Activated T-helper 2 cell treated with anti-CD3 and anti-CD28 coated beads, Interferon-gamma antibody, Interleukin-2, Interleukin-4, amounts not matched to agents 10 μg/mL and 5 μg/mL and 100 μg/mL, durations not matched to agents 14 hours and 24 hours and 36 hours (primary cell): ENCODE data around the gene ELFN1. TPM values are rescaled to one million over a fixed set of nuclear protein-coding genes. Genes with fewer than 3 reads are reported as not detected.

Experiments
- DNase-seq: peaks from one replicate; pipeline ENCODE4 v3.0.0; 2021; ENCODE audit warnings: low spot score
- H3K27ac Mint-ChIP-seq: one replicate; pipeline ENCODE4 v1.8.0; 2021; ENCODE audit warnings: mixed read lengths
- H3K27me3 Mint-ChIP-seq: one replicate; pipeline ENCODE4 v1.8.0; 2021; ENCODE audit warnings: low read depth, mixed read lengths
- H3K36me3 Mint-ChIP-seq: one replicate; pipeline ENCODE4 v1.8.0; 2021; ENCODE audit warnings: low read depth, mixed read lengths
- H3K4me1 Mint-ChIP-seq: one replicate; pipeline ENCODE4 v1.8.0; 2021; ENCODE audit warnings: low read depth, mixed read lengths
- H3K4me3 Mint-ChIP-seq: one replicate; pipeline ENCODE4 v1.8.0; 2021; ENCODE audit warnings: low read depth, mild to moderate bottlenecking, moderate library complexity, mixed read lengths
- H3K9me3 Mint-ChIP-seq: one replicate; pipeline ENCODE4 v1.8.0; 2021; ENCODE audit warnings: mixed read lengths
- intact Hi-C: fragments of 100-400 bp; cut with micrococcal nuclease; formaldehyde crosslinking; loops from one replicate; pipeline ENCODE4 v1.15.1; 2023
- total RNA-seq: library from RNA; stranded (reverse); gene quantifications from 2 replicates; pipeline ENCODE4 v1.2.3, GENCODE V29; 2022

ELFN1 gene
- total RNA-seq, 1 donor from 2014 or later: not detected

- peaks cover 2% of the 10 kb centered on the region for H3K27me3 Mint-ChIP-seq
- H3K27ac Mint-ChIP-seq: no peak overlapping the region
- H3K4me1 Mint-ChIP-seq: no peaks in the 10 kb centered on the region
- intact Hi-C loops: no loop called here
- no peak for DNase-seq
- no peak overlapping the region for H3K4me3 Mint-ChIP-seq
- no peaks in the 10 kb centered on the region for H3K9me3 Mint-ChIP-seq
- no peaks in the 10 kb centered on the region for H3K36me3 Mint-ChIP-seq
These were observed 23.7 kb upstream of the ELFN1 start for GRCh38 chr7:1646391-1646790.

DNA sequence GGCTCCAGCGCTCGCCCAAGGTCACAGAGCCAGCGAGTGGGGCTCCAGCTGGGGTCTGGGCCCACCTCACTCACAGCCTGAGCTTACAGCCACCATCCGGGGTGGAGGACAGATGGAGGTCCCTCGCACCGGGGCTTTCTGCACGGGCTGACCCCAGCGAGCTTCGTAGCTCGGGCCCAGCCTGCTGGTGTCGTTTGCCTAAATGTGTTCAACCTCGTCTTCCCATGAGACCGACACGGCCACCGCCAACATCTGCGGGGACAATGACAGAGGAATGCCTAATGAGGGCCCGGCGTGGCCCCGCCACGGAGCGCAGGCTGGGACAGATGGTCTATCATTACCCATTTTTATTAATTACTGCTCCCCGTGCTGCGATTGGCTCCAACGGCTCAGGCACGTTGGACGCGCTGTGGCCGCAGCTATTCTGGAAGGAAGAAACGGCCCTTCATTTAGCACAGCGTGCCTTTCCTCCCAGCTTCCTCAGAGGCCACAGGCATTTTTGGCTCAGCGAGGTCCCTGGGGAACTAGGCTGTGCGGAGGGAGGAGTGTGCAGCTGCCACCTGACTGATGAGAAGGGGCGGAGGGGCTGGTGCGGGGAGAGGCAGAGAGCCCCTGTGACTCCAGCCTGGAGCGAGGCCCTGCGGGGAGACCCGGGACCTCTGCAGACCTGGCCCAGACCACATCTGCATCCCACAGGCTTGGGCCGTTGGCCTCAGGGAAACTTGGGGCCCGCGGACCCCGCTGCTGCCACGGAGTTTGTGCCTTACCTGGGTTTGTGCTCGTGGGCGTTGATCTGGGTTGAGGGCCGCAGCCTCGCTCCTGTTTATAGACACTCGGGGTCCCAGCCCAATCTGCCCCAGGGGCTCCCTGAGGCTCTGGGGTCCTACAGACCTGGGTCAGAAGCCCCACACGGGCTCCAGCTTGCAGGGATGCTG lies 22.9 kb upstream of the ELFN1 start:
- no peaks in the 10 kb centered on the region for H3K36me3 Mint-ChIP-seq
- peaks cover 2% of the 10 kb centered on the region for H3K27me3 Mint-ChIP-seq
- no peak overlapping the region for H3K4me3 Mint-ChIP-seq
- intact Hi-C loops: no loop called here
- H3K9me3 Mint-ChIP-seq: no peaks in the 10 kb centered on the region
- H3K4me1 Mint-ChIP-seq: no peaks in the 10 kb centered on the region
- no peak for DNase-seq
- H3K27ac Mint-ChIP-seq: no peak overlapping the region

DNA sequence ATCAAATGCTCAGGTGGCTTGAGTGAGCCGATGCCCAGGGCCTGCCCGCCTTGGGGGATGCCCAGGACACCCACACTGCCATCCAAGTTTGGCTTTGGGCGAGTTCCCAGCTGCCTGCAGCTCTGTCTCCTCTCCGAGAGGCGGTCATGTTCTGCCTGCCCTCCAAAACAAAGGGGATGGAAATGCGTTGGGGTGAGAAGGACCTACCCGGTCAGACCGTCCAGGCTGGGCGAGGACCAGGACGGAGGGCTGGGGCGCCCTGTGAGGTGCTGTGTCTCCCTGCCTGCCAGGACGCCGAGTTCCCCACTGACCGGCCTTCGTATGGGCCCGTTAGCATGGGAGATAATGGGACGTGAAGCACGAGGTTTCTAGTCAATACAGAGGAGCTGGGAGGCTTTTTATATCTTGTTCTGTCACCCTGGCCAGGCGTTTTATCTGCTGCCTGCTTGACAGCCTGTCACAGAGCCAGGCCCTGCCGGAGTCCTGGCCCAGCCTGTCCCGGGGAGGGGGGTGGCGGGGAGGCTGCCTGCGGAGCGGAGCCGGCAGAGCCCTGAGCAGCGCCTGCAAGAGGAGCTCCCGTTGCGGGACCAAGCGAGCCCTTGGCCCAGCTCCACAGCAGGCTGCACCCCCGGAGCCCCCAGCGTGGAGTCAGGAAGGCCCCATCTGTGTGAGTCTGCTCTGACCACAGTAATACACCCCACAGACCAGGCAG lies 22.0 kb upstream of the ELFN1 start:
- H3K4me3 Mint-ChIP-seq: no peak overlapping the region
- no peak overlapping the region for H3K27ac Mint-ChIP-seq
- H3K36me3 Mint-ChIP-seq: no peaks in the 10 kb centered on the region
- H3K9me3 Mint-ChIP-seq: no peaks in the 10 kb centered on the region
- H3K4me1 Mint-ChIP-seq: no peaks in the 10 kb centered on the region
- peaks cover 1% of the 10 kb centered on the region for H3K27me3 Mint-ChIP-seq
- DNase-seq: no peak
- intact Hi-C loops: no loop called here

GRCh38 chr7:1649751-1650326 lies 20.2 kb upstream of the ELFN1 start:
- DNase-seq: no peak
- no peaks in the 10 kb centered on the region for H3K4me1 Mint-ChIP-seq
- H3K27ac Mint-ChIP-seq: no peak overlapping the region
- no peaks in the 10 kb centered on the region for H3K27me3 Mint-ChIP-seq
- intact Hi-C loops: no loop called here
- H3K4me3 Mint-ChIP-seq: no peak overlapping the region
- H3K36me3 Mint-ChIP-seq: no peaks in the 10 kb centered on the region
- no peaks in the 10 kb centered on the region for H3K9me3 Mint-ChIP-seq

GRCh38 chr7:1650363-1651030 lies 19.6 kb upstream of the ELFN1 start:
- H3K27me3 Mint-ChIP-seq: no peaks in the 10 kb centered on the region
- DNase-seq: no peak
- no peaks in the 10 kb centered on the region for H3K9me3 Mint-ChIP-seq
- H3K27ac Mint-ChIP-seq: no peak overlapping the region
- no peaks in the 10 kb centered on the region for H3K4me1 Mint-ChIP-seq
- H3K36me3 Mint-ChIP-seq: no peaks in the 10 kb centered on the region
- no peak overlapping the region for H3K4me3 Mint-ChIP-seq
- intact Hi-C loops: no loop called here

DNA sequence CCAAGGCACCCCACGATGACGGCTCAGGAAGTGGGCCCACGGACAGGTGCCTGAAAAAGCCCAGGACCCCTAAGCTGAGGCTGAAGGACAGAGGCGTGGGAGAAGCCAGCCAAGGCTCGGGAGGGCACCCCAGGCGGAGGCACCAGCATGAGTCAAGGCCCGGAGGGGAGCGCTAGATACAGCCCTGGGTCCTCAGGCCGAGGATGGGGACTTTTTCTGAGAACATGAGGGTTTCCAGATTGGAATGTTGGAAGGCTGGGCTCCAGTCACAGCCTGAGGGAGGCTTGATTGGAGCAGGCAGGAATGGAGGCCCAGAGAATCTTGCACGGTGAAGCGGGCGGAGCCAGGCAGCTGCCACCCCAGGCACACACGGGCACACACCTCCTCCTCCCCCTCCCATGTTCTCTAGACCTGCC lies 19.0 kb upstream of the ELFN1 start:
- H3K36me3 Mint-ChIP-seq: no peaks in the 10 kb centered on the region
- no peak for DNase-seq
- no peaks in the 10 kb centered on the region for H3K9me3 Mint-ChIP-seq
- intact Hi-C loops: no loop called here
- no peak overlapping the region for H3K27ac Mint-ChIP-seq
- no peaks in the 10 kb centered on the region for H3K27me3 Mint-ChIP-seq
- no peak overlapping the region for H3K4me3 Mint-ChIP-seq
- H3K4me1 Mint-ChIP-seq: no peaks in the 10 kb centered on the region

- H3K27me3 Mint-ChIP-seq: peaks cover under 1% of the 10 kb centered on the region
- H3K4me3 Mint-ChIP-seq: no peak overlapping the region
- H3K36me3 Mint-ChIP-seq: no peaks in the 10 kb centered on the region
- H3K4me1 Mint-ChIP-seq: no peaks in the 10 kb centered on the region
- no peaks in the 10 kb centered on the region for H3K9me3 Mint-ChIP-seq
- DNase-seq: no peak
- intact Hi-C loops: no loop called here
- H3K27ac Mint-ChIP-seq: no peak overlapping the region
These were observed 18.2 kb upstream of the ELFN1 start for GRCh38 chr7:1651891-1652290.

DNA sequence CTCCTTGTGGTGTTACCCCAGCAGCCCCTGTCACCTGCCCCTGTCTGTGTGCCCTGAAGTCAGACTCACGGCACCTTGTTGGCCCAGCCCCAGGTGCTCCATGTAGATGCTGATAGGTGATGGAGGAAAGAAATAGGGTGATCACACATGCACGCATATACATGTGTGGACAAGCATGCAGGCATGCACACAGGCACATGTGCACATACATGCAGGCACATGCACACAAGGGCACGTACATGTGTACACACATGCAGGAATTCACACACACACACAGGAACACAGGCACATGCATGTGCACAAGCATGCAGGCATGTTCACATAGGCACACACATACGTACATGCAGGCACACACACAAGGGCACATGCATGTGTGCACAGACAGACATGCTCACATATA lies 16.6 kb upstream of the ELFN1 start:
- Mint-ChIP-seq H3K4me1 (no peaks in the 10 kb centered on the region), H3K27me3 (peaks cover 8% of the 10 kb centered on the region), H3K36me3 (no peaks in the 10 kb centered on the region), H3K27ac (no peak overlapping the region), H3K9me3 (no peaks in the 10 kb centered on the region), H3K4me3 (no peak overlapping the region)
- DNase-seq: no peak
- intact Hi-C loops: no loop called here

DNA sequence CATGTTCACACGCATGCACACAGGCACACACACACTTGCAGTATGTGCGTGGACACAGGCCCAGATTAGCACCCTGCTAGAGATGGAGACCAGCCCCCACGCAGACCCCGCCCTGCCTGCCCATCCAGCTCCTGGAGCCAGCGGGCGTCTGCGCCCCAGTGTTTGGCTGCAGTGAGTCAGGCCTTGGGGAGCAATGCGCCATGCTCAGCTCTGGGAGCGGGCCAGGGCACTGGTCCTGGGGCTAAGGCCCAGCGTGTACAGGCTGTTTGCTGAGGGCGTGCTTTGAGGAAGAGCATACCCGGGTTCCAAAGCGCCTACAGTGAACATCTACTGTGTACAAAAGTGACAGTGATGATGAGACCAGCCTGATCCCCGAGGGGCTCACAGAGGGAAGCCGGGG lies 16.0 kb upstream of the ELFN1 start:
- Mint-ChIP-seq H3K27me3 (peaks cover 10% of the 10 kb centered on the region), H3K9me3 (no peaks in the 10 kb centered on the region)
- intact Hi-C loops: no loop called here

GRCh38 chr7:1654738-1655475 lies 15.2 kb upstream of the ELFN1 start:
- no peaks in the 10 kb centered on the region for H3K36me3 Mint-ChIP-seq

More for the DNA sequence above, 16.0 kb upstream of the ELFN1 start:
- Mint-ChIP-seq H3K4me1 (no peaks in the 10 kb centered on the region), H3K36me3 (no peaks in the 10 kb centered on the region), H3K27ac (no peak overlapping the region), H3K4me3 (no peak overlapping the region)
- DNase-seq: no peak

DNA sequence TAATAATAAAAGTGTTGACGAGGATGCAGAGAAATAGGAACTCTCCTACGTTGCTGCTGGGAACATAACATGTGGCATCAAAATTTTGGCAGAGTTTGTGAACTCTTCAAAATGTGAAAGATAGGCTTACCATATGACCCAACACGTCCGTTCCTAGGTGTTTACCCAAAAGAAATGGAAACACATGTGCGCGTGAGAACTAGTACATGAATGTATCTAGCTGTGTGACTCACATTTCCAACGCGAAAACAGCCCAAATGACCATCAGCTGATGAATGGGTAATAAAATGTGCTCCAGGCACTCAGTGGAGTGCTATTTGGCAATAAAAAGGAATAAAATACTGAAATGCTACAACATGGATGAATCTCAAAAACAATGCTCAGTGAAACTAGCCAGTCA lies 10.4 kb upstream of the ELFN1 start:
- DNase-seq: no peak
- H3K27me3 Mint-ChIP-seq: peaks cover 34% of the 10 kb centered on the region
- no peaks in the 10 kb centered on the region for H3K36me3 Mint-ChIP-seq

More at GRCh38 chr7:1654738-1655475, 15.2 kb upstream of the ELFN1 start:
- H3K4me3 Mint-ChIP-seq: no peak overlapping the region
- no peak for DNase-seq
- no peak overlapping the region for H3K27ac Mint-ChIP-seq
- H3K4me1 Mint-ChIP-seq: no peaks in the 10 kb centered on the region
- intact Hi-C loops: no loop called here
- peaks cover 10% of the 10 kb centered on the region for H3K27me3 Mint-ChIP-seq
- no peaks in the 10 kb centered on the region for H3K9me3 Mint-ChIP-seq

GRCh38 chr7:1661461-1661860 lies 8.6 kb upstream of the ELFN1 start:
- Mint-ChIP-seq H3K36me3 (no peaks in the 10 kb centered on the region), H3K9me3 (no peaks in the 10 kb centered on the region), H3K4me1 (no peaks in the 10 kb centered on the region), H3K27ac (no peak overlapping the region), H3K4me3 (no peak overlapping the region), H3K27me3 (peaks cover 34% of the 10 kb centered on the region)
- DNase-seq: no peak
- intact Hi-C loops: loop anchor here (10.0 kb wide), 2 partner anchors 263 to 683 kb away; no protein-coding TSS in a partner anchor

More for the DNA sequence above, 10.4 kb upstream of the ELFN1 start:
- no peaks in the 10 kb centered on the region for H3K4me1 Mint-ChIP-seq
- H3K27ac Mint-ChIP-seq: no peak overlapping the region
- no peaks in the 10 kb centered on the region for H3K9me3 Mint-ChIP-seq
- H3K4me3 Mint-ChIP-seq: no peak overlapping the region
- intact Hi-C loops: loop anchor here (10.0 kb wide), 2 partner anchors 265 to 685 kb away; no protein-coding TSS in a partner anchor
